HEK293 (cell line): ENCODE results near the gene HSD17B2.

Experiments
- CTCF ChIA-PET: fragments of 350-600 bp; formaldehyde crosslinking; extraction: SDS; loops from one replicate; lab custom pipeline; 2021; ENCODE audit warnings: antibody characterized with exemption; lab: Yijun Ruan, JAX
- POLR2A ChIA-PET: fragments of 300-600 bp; formaldehyde crosslinking; extraction: SDS; loops from one replicate; lab custom pipeline; 2020; ENCODE audit warnings: antibody characterized with exemption, inconsistent platforms; lab: Yijun Ruan, JAX
- H3K27ac ChIP-seq: fragments of 200-500 bp; sonication (Bioruptor generic); 2 replicates; pipeline ENCODE4 v1.5.1; 2014; ENCODE audit warnings: low read depth, low read length, control low read depth, inconsistent platforms; ENCODE audit errors: extremely low read depth
- H3K36me3 ChIP-seq, 2 experiments: fragments of 200-500 bp in 1 of 2; sonication (Bioruptor generic) in 1 of 2; 1 replicate in 1 of 2; 2 replicates in 1 of 2; pipeline ENCODE4 v1.5.1; 2014 to 2017; ENCODE audit warnings: inconsistent platforms in 2 of 2, low read length in 2 of 2; ENCODE audit not compliant: control insufficient read depth in 2 of 2, insufficient read depth in 1 of 2
- H3K4me1 ChIP-seq: fragments of 200-500 bp; sonication (Bioruptor generic); 2 replicates; pipeline ENCODE4 v1.5.1; 2014; ENCODE audit warnings: mild to moderate bottlenecking, low read length, inconsistent platforms; ENCODE audit not compliant: control insufficient read depth, insufficient read depth
- H3K4me3 ChIP-seq: 2 replicates; pipeline ENCODE4 v1.5.1; 2011; ENCODE audit warnings: low read depth, mild to moderate bottlenecking, control low read depth, low read length, moderate library complexity
- H3K9me3 ChIP-seq: fragments of 200-500 bp; sonication (Bioruptor generic); 2 replicates; pipeline ENCODE4 v1.5.1; 2014; ENCODE audit warnings: low read depth, low read length, inconsistent platforms; ENCODE audit not compliant: control insufficient read depth, insufficient read depth
- WT1 ChIP-seq: fragments of 450-650 bp; formaldehyde crosslinking; IDR thresholded peaks from 2 replicates; pipeline ENCODE4 v1.5.1; 2016; ENCODE audit warnings: missing biosample characterization, missing genetic modification characterization
- YY2 ChIP-seq: fragments of 450-650 bp; formaldehyde crosslinking; IDR thresholded peaks from 2 replicates; pipeline ENCODE4 v1.5.1; 2016; ENCODE audit warnings: missing biosample characterization, missing genetic modification characterization
- ZBTB11 ChIP-seq: fragments of 450-650 bp; formaldehyde crosslinking; conservative IDR thresholded peaks from 2 replicates; pipeline ENCODE4 v1.5.1; 2016; ENCODE audit warnings: low read depth, missing biosample characterization, missing genetic modification characterization
- ZBTB17 ChIP-seq: fragments of 450-650 bp; formaldehyde crosslinking; IDR thresholded peaks from 2 replicates; pipeline ENCODE4 v1.5.1; 2016; ENCODE audit warnings: missing biosample characterization, missing genetic modification characterization
- ZBTB21 ChIP-seq: fragments of 450-650 bp; formaldehyde crosslinking; IDR thresholded peaks from 2 replicates; pipeline ENCODE4 v1.5.1; 2017; ENCODE audit warnings: missing biosample characterization, missing genetic modification characterization
- ZBTB26 ChIP-seq: fragments of 450-650 bp; formaldehyde crosslinking; optimal IDR thresholded peaks from 2 replicates; pipeline ENCODE3; 2016; ENCODE audit warnings: missing biosample characterization, mild to moderate bottlenecking, missing genetic modification characterization
- ZNF138 ChIP-seq: fragments of 450-650 bp; formaldehyde crosslinking; IDR thresholded peaks from 2 replicates; pipeline ENCODE4 v1.5.1; 2016; ENCODE audit warnings: missing biosample characterization, missing genetic modification characterization, borderline replicate concordance
- ZNF16 ChIP-seq: fragments of 450-650 bp; formaldehyde crosslinking; IDR thresholded peaks from 2 replicates; pipeline ENCODE4 v1.5.1; 2016; ENCODE audit warnings: low read depth, missing biosample characterization, missing genetic modification characterization
- ZNF350 ChIP-seq: fragments of 450-650 bp; formaldehyde crosslinking; IDR thresholded peaks from 2 replicates; pipeline ENCODE4 v1.5.0; 2017; ENCODE audit warnings: missing biosample characterization, mild to moderate bottlenecking, missing genetic modification characterization
- ZNF843 ChIP-seq: fragments of 450-650 bp; formaldehyde crosslinking; IDR thresholded peaks from 2 replicates; pipeline ENCODE4 v1.5.1; 2016; ENCODE audit warnings: missing biosample characterization, missing genetic modification characterization
- TF ChIP-seq, protein P1 (sequence below): fragments of 450-650 bp; formaldehyde crosslinking; IDR thresholded peaks from 2 replicates; pipeline ENCODE4 v1.5.1; 2016; ENCODE audit warnings: missing biosample characterization, missing genetic modification characterization
- TF ChIP-seq, protein P2 (sequence below): fragments of 450-650 bp; formaldehyde crosslinking; IDR thresholded peaks from 2 replicates; pipeline ENCODE4 v1.5.1; 2016; ENCODE audit warnings: missing biosample characterization, missing genetic modification characterization
- TF ChIP-seq, protein P3 (sequence below): IDR thresholded peaks from 2 replicates; pipeline ENCODE4 v1.6.1; 2011; ENCODE audit warnings: mild to moderate bottlenecking, low read depth, low read length, borderline replicate concordance
- TF ChIP-seq, protein P4 (sequence below): fragments of 450-650 bp; formaldehyde crosslinking; IDR thresholded peaks from 2 replicates; pipeline ENCODE4 v1.5.1; 2016; ENCODE audit warnings: missing biosample characterization, missing genetic modification characterization

HSD17B2 gene

GRCh38 chr16:82070656-82071369 is 35.8 kb downstream of the HSD17B2 start (continued):
- no peak for TF ChIP-seq YY2 (tag by site-specific recombination)
- TF ChIP-seq, protein P1, sequence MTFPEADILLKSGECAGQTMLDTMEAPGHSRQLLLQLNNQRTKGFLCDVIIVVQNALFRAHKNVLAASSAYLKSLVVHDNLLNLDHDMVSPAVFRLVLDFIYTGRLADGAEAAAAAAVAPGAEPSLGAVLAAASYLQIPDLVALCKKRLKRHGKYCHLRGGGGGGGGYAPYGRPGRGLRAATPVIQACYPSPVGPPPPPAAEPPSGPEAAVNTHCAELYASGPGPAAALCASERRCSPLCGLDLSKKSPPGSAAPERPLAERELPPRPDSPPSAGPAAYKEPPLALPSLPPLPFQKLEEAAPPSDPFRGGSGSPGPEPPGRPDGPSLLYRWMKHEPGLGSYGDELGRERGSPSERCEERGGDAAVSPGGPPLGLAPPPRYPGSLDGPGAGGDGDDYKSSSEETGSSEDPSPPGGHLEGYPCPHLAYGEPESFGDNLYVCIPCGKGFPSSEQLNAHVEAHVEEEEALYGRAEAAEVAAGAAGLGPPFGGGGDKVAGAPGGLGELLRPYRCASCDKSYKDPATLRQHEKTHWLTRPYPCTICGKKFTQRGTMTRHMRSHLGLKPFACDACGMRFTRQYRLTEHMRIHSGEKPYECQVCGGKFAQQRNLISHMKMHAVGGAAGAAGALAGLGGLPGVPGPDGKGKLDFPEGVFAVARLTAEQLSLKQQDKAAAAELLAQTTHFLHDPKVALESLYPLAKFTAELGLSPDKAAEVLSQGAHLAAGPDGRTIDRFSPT = no peak
- TF ChIP-seq WT1 (tag by site-specific recombination) = no peak
- TF ChIP-seq, all 188 proteins: peak for 0

- H3K4me1 ChIP-seq = no peaks in the 10 kb centered on the region
- H3K36me3 ChIP-seq = no peaks in the 10 kb centered on the region
- TF ChIP-seq, protein P2, sequence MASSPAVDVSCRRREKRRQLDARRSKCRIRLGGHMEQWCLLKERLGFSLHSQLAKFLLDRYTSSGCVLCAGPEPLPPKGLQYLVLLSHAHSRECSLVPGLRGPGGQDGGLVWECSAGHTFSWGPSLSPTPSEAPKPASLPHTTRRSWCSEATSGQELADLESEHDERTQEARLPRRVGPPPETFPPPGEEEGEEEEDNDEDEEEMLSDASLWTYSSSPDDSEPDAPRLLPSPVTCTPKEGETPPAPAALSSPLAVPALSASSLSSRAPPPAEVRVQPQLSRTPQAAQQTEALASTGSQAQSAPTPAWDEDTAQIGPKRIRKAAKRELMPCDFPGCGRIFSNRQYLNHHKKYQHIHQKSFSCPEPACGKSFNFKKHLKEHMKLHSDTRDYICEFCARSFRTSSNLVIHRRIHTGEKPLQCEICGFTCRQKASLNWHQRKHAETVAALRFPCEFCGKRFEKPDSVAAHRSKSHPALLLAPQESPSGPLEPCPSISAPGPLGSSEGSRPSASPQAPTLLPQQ (tag by site-specific recombination) = no peak
- TF ChIP-seq, protein P3, sequence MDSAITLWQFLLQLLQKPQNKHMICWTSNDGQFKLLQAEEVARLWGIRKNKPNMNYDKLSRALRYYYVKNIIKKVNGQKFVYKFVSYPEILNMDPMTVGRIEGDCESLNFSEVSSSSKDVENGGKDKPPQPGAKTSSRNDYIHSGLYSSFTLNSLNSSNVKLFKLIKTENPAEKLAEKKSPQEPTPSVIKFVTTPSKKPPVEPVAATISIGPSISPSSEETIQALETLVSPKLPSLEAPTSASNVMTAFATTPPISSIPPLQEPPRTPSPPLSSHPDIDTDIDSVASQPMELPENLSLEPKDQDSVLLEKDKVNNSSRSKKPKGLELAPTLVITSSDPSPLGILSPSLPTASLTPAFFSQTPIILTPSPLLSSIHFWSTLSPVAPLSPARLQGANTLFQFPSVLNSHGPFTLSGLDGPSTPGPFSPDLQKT = no peak
- TF ChIP-seq ZBTB11 (tag by site-specific recombination) (no peak), ZBTB17 (tag by site-specific recombination) (no peak), ZBTB21 (no peak), ZNF16 (tag by site-specific recombination) (no peak), ZNF138 (tag by site-specific recombination) (no peak), ZBTB26 (tag by site-specific recombination) (no peak), ZNF350 (tag by site-specific recombination) (no peak), ZNF843 (tag by site-specific recombination) (no peak)
- TF ChIP-seq, protein P4, sequence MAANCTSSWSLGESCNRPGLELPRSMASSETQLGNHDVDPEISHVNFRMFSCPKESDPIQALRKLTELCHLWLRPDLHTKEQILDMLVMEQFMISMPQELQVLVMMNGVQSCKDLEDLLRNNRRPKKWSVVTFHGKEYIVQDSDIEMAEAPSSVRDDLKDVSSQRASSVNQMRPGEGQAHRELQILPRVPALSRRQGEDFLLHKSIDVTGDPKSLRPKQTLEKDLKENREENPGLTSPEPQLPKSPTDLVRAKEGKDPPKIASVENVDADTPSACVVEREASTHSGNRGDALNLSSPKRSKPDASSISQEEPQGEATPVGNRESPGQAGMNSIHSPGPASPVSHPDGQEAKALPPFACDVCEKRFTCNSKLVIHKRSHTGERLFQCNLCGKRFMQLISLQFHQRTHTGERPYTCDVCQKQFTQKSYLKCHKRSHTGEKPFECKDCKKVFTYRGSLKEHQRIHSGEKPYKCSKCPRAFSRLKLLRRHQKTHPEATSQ = no peak
- TF ChIP-seq, protein P1 = no peak
- no peak overlapping the region for H3K27ac ChIP-seq
- POLR2A ChIA-PET = no interaction called here
- no peaks in the 10 kb centered on the region for H3K9me3 ChIP-seq
- H3K4me3 ChIP-seq = no peak overlapping the region
- CTCF ChIA-PET = interaction anchor here (0.7 kb wide), 1 partner anchor 104 kb away, joined by 3 read pairs; no protein-coding TSS in a partner anchor
These were observed 36.4 kb downstream of the HSD17B2 start for GRCh38 chr16:82071421-82071820.
